ENCODE measurements around the gene GRK4.

GRK4 gene

DNA sequence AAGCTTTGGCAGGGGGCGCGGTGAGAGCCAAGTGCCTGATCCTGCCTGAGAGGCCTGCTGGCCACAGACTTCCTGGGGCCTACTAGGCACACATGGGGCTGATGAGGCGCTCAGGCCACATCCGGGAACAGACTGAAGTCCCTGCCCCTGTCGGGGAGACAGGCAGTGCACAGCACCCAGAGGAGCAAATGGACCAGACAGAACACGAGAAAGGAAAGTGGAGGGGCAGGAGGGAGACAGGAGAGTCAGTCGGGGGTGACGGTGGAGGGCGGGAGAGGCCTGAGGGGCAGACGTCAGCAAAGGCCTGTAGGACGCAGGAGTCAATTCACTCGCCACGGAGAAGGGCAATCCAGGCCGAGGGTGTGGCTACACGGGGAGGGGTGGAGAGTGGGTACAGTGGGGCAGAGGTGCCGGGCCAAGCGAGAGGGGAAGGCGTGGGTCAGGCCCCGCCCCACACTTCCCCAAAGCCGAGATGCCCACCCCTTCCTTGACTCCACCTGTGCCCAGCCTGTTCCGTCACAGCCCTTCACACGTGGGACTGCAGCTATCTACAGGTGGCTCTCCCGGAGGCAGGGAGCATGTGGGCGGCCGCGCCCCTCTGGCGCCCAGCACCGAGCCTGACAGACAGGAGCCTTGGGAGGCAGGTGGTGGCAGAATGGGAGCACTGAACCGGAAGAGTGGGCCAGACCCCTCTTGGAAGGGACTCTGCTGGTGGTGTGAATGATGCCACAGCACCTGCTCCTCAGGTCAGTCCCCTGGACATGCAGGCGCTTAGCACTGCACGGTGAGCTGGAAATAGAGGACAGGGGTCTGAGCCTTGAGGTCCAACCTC, 20.6 kb upstream of the GRK4 start:
- ChIA-PET POLR2A (interaction anchor here (0.6 kb wide), 1 partner anchor 8 kb away, joined by 3 read pairs; no protein-coding TSS in a partner anchor), CTCF (interaction anchor here (0.6 kb wide), 1 partner anchor 1142 kb away, joined by 4 read pairs; no protein-coding TSS in a partner anchor)

GRCh38 chr4:2943364-2944090, 19.8 kb upstream of the GRK4 start:
- ChIA-PET CTCF (interaction anchor here (0.6 to 1.7 kb wide), 2 partner anchors 10 to 1143 kb away, joined by 4 to 7 read pairs; no protein-coding TSS in a partner anchor), POLR2A (interaction anchor here (0.6 kb wide), 1 partner anchor 8 kb away, joined by 3 read pairs; no protein-coding TSS in a partner anchor)
- Histone ChIP-seq H3K4me3 (ENCODE audit: low read depth, low read length) (no peak overlapping the region), H3K27ac (ENCODE audit: extremely low read depth, low read depth, low read length) (no peak overlapping the region), H3K36me3 (ENCODE audit: control insufficient read depth in 2 of 2, insufficient read depth in 1 of 2, low read length in 2 of 2) (peaks cover 1 to 99% of the 10 kb centered on the region in 2 experiments; a peak in 2 of 3 replicates), H3K9me3 (ENCODE audit: control insufficient read depth, insufficient read depth, low read depth, low read length) (no peaks in the 10 kb centered on the region), H3K4me1 (ENCODE audit: control insufficient read depth, insufficient read depth, low read length) (no peaks in the 10 kb centered on the region)
- no peak for TF ChIP-seq TRIM28 (IDR thresholded peaks at IDR 0.05; ENCODE audit: borderline replicate concordance, low read length)
- TF ChIP-seq KLF7 (tag by site-specific recombination; IDR thresholded peaks at IDR 0.05; ENCODE audit: borderline replicate concordance): no peak
- no peak for TF ChIP-seq FEZF1 (tag by site-specific recombination; IDR thresholded peaks at IDR 0.05)
- 0 out of 2 replicates have a peak, but pooled peaks have one; percentile 29 for TF ChIP-seq ZNF341 (tag by site-specific recombination; IDR thresholded peaks at IDR 0.05; ENCODE audit: low read depth)
- no peak for TF ChIP-seq ZNF704 (tag by site-specific recombination; IDR thresholded peaks at IDR 0.05)
- no peak for TF ChIP-seq ZNF112 (tag by site-specific recombination; IDR thresholded peaks at IDR 0.05)
- TF ChIP-seq ZNF707 (tag by site-specific recombination; IDR thresholded peaks at IDR 0.05): no peak
- TF ChIP-seq PBX3 (CRISPR knock-in tag; IDR thresholded peaks at IDR 0.05): no peak

More for the DNA sequence above, 20.6 kb upstream of the GRK4 start:
- H3K4me1 ChIP-seq (ENCODE audit: control insufficient read depth, insufficient read depth, low read length): no peaks in the 10 kb centered on the region
- H3K36me3 ChIP-seq (ENCODE audit: control insufficient read depth in 2 of 2, insufficient read depth in 1 of 2, low read length in 2 of 2): peaks cover 6 to 99% of the 10 kb centered on the region in 2 experiments; a peak in 2 of 3 replicates
- H3K4me3 ChIP-seq (ENCODE audit: low read depth, low read length): no peak overlapping the region
- TF ChIP-seq ZNF629 (tag by site-specific recombination; IDR thresholded peaks at IDR 0.05): no peak
- TF ChIP-seq ZNF473 (tag by site-specific recombination; IDR thresholded peaks at IDR 0.05): no peak
- TF ChIP-seq SCRT2 (tag by site-specific recombination; IDR thresholded peaks at IDR 0.05): peak; percentile 85
- TF ChIP-seq SP2 (tag by site-specific recombination; IDR thresholded peaks at IDR 0.05): no peak
- 0 out of 2 replicates have a peak, but pooled peaks have one; percentile 15 for TF ChIP-seq GLIS1 (tag by site-specific recombination; IDR thresholded peaks at IDR 0.05)
- TF ChIP-seq, protein P1, sequence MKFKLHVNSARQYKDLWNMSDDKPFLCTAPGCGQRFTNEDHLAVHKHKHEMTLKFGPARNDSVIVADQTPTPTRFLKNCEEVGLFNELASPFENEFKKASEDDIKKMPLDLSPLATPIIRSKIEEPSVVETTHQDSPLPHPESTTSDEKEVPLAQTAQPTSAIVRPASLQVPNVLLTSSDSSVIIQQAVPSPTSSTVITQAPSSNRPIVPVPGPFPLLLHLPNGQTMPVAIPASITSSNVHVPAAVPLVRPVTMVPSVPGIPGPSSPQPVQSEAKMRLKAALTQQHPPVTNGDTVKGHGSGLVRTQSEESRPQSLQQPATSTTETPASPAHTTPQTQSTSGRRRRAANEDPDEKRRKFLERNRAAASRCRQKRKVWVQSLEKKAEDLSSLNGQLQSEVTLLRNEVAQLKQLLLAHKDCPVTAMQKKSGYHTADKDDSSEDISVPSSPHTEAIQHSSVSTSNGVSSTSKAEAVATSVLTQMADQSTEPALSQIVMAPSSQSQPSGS (tag by site-specific recombination; IDR thresholded peaks at IDR 0.05; ENCODE audit: low read depth): no peak
- peak; percentile 71 for TF ChIP-seq KLF1 (tag by site-specific recombination; IDR thresholded peaks at IDR 0.05)
- no peaks in the 10 kb centered on the region for H3K9me3 ChIP-seq (ENCODE audit: control insufficient read depth, insufficient read depth, low read depth, low read length)
- H3K27ac ChIP-seq (ENCODE audit: extremely low read depth, low read depth, low read length): no peak overlapping the region

GRCh38 chr4:2944091-2944482, 19.3 kb upstream of the GRK4 start:
- Histone ChIP-seq H3K4me1 (ENCODE audit: control insufficient read depth, insufficient read depth, low read length) (no peaks in the 10 kb centered on the region), H3K36me3 (ENCODE audit: control insufficient read depth in 2 of 2, insufficient read depth in 1 of 2, low read length in 2 of 2) (peaks cover 0 to 99% of the 10 kb centered on the region in 2 experiments; a peak in 2 of 3 replicates), H3K4me3 (ENCODE audit: low read depth, low read length) (no peak overlapping the region), H3K27ac (ENCODE audit: extremely low read depth, low read depth, low read length) (no peak overlapping the region), H3K9me3 (ENCODE audit: control insufficient read depth, insufficient read depth, low read depth, low read length) (no peaks in the 10 kb centered on the region)
- POLR2A ChIA-PET: no interaction called here
- CTCF ChIA-PET: interaction anchor here (1.7 kb wide), 1 partner anchor 10 kb away, joined by 7 read pairs; no protein-coding TSS in a partner anchor
- TF ChIP-seq ZNF747 (tag by site-specific recombination; IDR thresholded peaks at IDR 0.05): no peak
- TF ChIP-seq ZNF48 (tag by site-specific recombination; IDR thresholded peaks at IDR 0.05): no peak
- TF ChIP-seq ZNF174 (tag by site-specific recombination; IDR thresholded peaks at IDR 0.05): no peak
- TF ChIP-seq ZIC2 (tag by site-specific recombination; IDR thresholded peaks at IDR 0.05): no peak
- TF ChIP-seq ZNF76 (tag by site-specific recombination; IDR thresholded peaks at IDR 0.05; ENCODE audit: borderline replicate concordance, low read depth): no peak
- no peak for TF ChIP-seq ZEB2 (tag by site-specific recombination; IDR thresholded peaks at IDR 0.05)

Data from HEK293 (cell line).